HepG2 (cell line): Measurements from ENCODE around the gene ATP6V1F. TPM values are rescaled to one million over a fixed set of nuclear protein-coding genes. Genes with fewer than 3 reads are reported as not detected.

ENCODE experiments used
- ATAC-seq: fragments of 200-7000 bp; cut with Tn5 transposase; 3 replicates; pipeline ENCODE4 v1.9.1; 2020; ENCODE audit warnings: mild to moderate bottlenecking, moderate library complexity
- BruUV-seq: library from RNA; stranded (reverse); fragments of 400-500 nt; replicated peaks from 2 replicates; lab custom pipeline; 2021; lab: Mats Ljungman, UMichigan
- CTCF ChIA-PET: fragments of 300-600 bp; formaldehyde crosslinking; extraction: SDS; loops from one replicate; lab custom pipeline; 2021; ENCODE audit warnings: low total read pairs, inconsistent platforms, low intra/inter-chr PET ratio; lab: Yijun Ruan, JAX
- POLR2A ChIA-PET: fragments of 350-600 bp; sonication (Branson Sonifier 250); formaldehyde crosslinking; loops from one replicate; lab custom pipeline; 2020; ENCODE audit warnings: antibody characterized with exemption, inconsistent platforms; lab: Yijun Ruan, JAX
- DNase-seq: peaks from one replicate; pipeline ENCODE4 v3.0.0-alpha.2; 2015; ENCODE audit warnings: low spot score
- FAIRE-seq: peaks from 3 replicates; lab custom pipeline; 2011; peaks lifted over from hg19 to GRCh38; lab: Jason Lieb, UNC
- H2AFZ ChIP-seq: one replicate; pipeline ENCODE4 v1.6.1; 2011; ENCODE audit warnings: low read length, inconsistent platforms
- H3K27ac ChIP-seq: fragments of 300-600 bp; 3 replicates; pipeline ENCODE4 v1.8.0; 2011; ENCODE audit warnings: mixed run types, mild to moderate bottlenecking, mixed read lengths, low read length, inconsistent platforms; ENCODE audit not compliant: insufficient read depth; ENCODE audit errors: extremely low read length
- H3K27me3 ChIP-seq, 2 experiments: fragments of 200-600 bp in 1 of 2; 2 replicates in 1 of 2; 3 replicates in 1 of 2; pipeline versions ENCODE4 v1.6.0 to v1.8.0; 2011; ENCODE audit warnings: low read length in 2 of 2, mild to moderate bottlenecking in 2 of 2, moderate library complexity in 2 of 2, inconsistent platforms in 1 of 2; ENCODE audit not compliant: insufficient read depth in 2 of 2, control insufficient read depth in 1 of 2
- H3K36me3 ChIP-seq, 2 experiments: fragments of 200-600 bp in 1 of 2; replicated peaks in 1 of 2; 2 replicates in 1 of 2; 3 replicates in 1 of 2; pipeline versions ENCODE4 v1.5.1 to v1.8.0; 2011; ENCODE audit warnings: low read length in 2 of 2, inconsistent platforms in 1 of 2; ENCODE audit not compliant: insufficient read depth in 2 of 2, control insufficient read depth in 1 of 2
- H3K4me1 ChIP-seq: 2 replicates; pipeline ENCODE4 v1.5.1; 2012; ENCODE audit warnings: low read length, inconsistent platforms; ENCODE audit not compliant: insufficient read depth
- H3K4me2 ChIP-seq: 2 replicates; pipeline ENCODE4 v1.6.0; 2011; ENCODE audit warnings: low read depth, low read length, inconsistent platforms
- H3K4me3 ChIP-seq, 3 experiments: fragments of 200-600 bp in 1 of 3; sonication (generic), shearing (Covaris generic) in 1 of 3; replicated peaks in 1 of 3; 2 replicates each; pipeline ENCODE4 v1.5.1; 2011 to 2016; ENCODE audit warnings: low read length in 3 of 3, inconsistent platforms in 2 of 3, low read depth in 2 of 3, mild to moderate bottlenecking in 2 of 3, control low read depth in 1 of 3, mixed read lengths in 1 of 3; ENCODE audit not compliant: insufficient read depth in 1 of 3
- H3K79me2 ChIP-seq: one replicate; pipeline ENCODE4 v1.6.1; 2011; ENCODE audit warnings: low read length, inconsistent platforms; ENCODE audit not compliant: insufficient read depth
- H3K9ac ChIP-seq: 2 replicates; pipeline ENCODE4 v1.6.0; 2011; ENCODE audit warnings: mild to moderate bottlenecking, low read depth, low read length, inconsistent platforms; ENCODE audit not compliant: insufficient read depth
- H3K9me3 ChIP-seq: 2 replicates; pipeline ENCODE4 v1.5.1; 2012; ENCODE audit warnings: mild to moderate bottlenecking, low read length
- H4K20me1 ChIP-seq: 2 replicates; pipeline ENCODE4 v1.6.0; 2011; ENCODE audit warnings: inconsistent platforms, mild to moderate bottlenecking, low read length, moderate library complexity; ENCODE audit not compliant: insufficient read depth
- ARNT ChIP-seq: fragments of 450-650 bp; IDR thresholded peaks from 2 replicates; pipeline ENCODE4 v1.6.1; 2017
- GLI4 ChIP-seq: sonication (generic); formaldehyde crosslinking; IDR thresholded peaks from 2 replicates; pipeline ENCODE4 v1.5.1; 2020; ENCODE audit warnings: missing genetic modification reagents, mild to moderate bottlenecking, moderate library complexity, borderline replicate concordance
- MAZ ChIP-seq, 2 experiments: sonication (generic) in 1 of 2; formaldehyde crosslinking in 1 of 2; IDR thresholded peaks; 2 replicates each; pipeline versions ENCODE4 v1.5.0 to v1.6.1; 2012 to 2020; ENCODE audit warnings: low read depth in 2 of 2, mild to moderate bottlenecking in 2 of 2, borderline replicate concordance in 1 of 2, improper control_type of control experiment in 1 of 2, low read length in 1 of 2, missing genetic modification reagents in 1 of 2, moderate library complexity in 1 of 2
- NR2C2 ChIP-seq: sonication (generic); formaldehyde crosslinking; IDR thresholded peaks from 2 replicates; pipeline ENCODE4 v1.4.0; 2020; ENCODE audit warnings: missing genetic modification reagents, mild to moderate bottlenecking, moderate library complexity, borderline replicate concordance
- SP140L ChIP-seq: sonication (generic); formaldehyde crosslinking; IDR thresholded peaks from 2 replicates; pipeline ENCODE4 v1.4.0; 2020; ENCODE audit warnings: missing genetic modification reagents, borderline replicate concordance
- ZNF136 ChIP-seq: sonication (generic); formaldehyde crosslinking; IDR thresholded peaks from 2 replicates; pipeline ENCODE4 v1.8.1; 2022; ENCODE audit warnings: low read depth, mild to moderate bottlenecking, moderate library complexity, missing genetic modification reagents
- ZNF224 ChIP-seq: sonication (generic); formaldehyde crosslinking; IDR thresholded peaks from 2 replicates; pipeline ENCODE4 v1.5.0; 2020; ENCODE audit warnings: mild to moderate bottlenecking, missing genetic modification reagents
- ZNF446 ChIP-seq: sonication (generic); formaldehyde crosslinking; IDR thresholded peaks from 2 replicates; pipeline ENCODE4 v1.5.0; 2020; ENCODE audit warnings: mild to moderate bottlenecking, missing genetic modification reagents
- WGBS: methylation state at CpG from one replicate; pipeline ENCODE4 v1.1.6; 2017; ENCODE audit warnings: low lambda C conversion rate; 5-methylcytosine and 5-hydroxymethylcytosine counted together
- in situ Hi-C: cut with HindIII; loops from 2 replicates; pipeline ENCODE4 v1.10.0; 2017; ENCODE audit warnings: low pct_unique_long_range_greater_than_20kb; ENCODE audit not compliant: extremely low pct_ligation_motif_present
- intact Hi-C: fragments of 100-400 bp; cut with micrococcal nuclease; formaldehyde crosslinking; loops from one replicate; pipeline ENCODE4 v1.10.0; 2022; ENCODE audit not compliant: unreplicated experiment
- polyA plus RNA-seq, 8 experiments: library from polyadenylated mRNA; depleted of rRNA in 3 of 8; stranded (reverse) in 7 of 8; unstranded in 1 of 8; fragments of >200 nt; fragmentation: Illumina TruSeq in 4 of 8; extraction: Trizol in 4 of 8; gene quantifications; 2 replicates each; pipeline versions ENCODE4 v1.2.1 to v1.2.3, GENCODE V29; 2011 to 2016; ENCODE audit warnings: low read depth in 4 of 8, missing spikeins in 1 of 8, mixed read lengths in 1 of 8; ENCODE audit not compliant: insufficient read depth in 1 of 8
- total RNA-seq, 5 experiments: library from RNA; depleted of rRNA; stranded (reverse); fragments of >200 nt; fragmentation: Illumina TruSeq; extraction: Trizol; gene quantifications; 2 replicates each; pipeline ENCODE4 v1.2.3, GENCODE V29; 2016; ENCODE audit warnings: low read depth in 1 of 5
- TF ChIP-seq, protein P1 (sequence below): sonication (generic); formaldehyde crosslinking; IDR thresholded peaks from 2 replicates; pipeline ENCODE4 v1.4.0; 2020; ENCODE audit warnings: mild to moderate bottlenecking, missing genetic modification reagents
- TF ChIP-seq, protein P2 (sequence below): sonication (generic); formaldehyde crosslinking; IDR thresholded peaks from 2 replicates; pipeline ENCODE4 v1.4.0; 2020; ENCODE audit warnings: missing genetic modification reagents, mild to moderate bottlenecking, borderline replicate concordance

Gene ATP6V1F
- total and polyA plus RNA-seq, 2 of the 13 experiments (the other 11 are each of a cell fraction or from before 2014, with no cell fraction given), result 87.2 to 132 TPM

DNA sequence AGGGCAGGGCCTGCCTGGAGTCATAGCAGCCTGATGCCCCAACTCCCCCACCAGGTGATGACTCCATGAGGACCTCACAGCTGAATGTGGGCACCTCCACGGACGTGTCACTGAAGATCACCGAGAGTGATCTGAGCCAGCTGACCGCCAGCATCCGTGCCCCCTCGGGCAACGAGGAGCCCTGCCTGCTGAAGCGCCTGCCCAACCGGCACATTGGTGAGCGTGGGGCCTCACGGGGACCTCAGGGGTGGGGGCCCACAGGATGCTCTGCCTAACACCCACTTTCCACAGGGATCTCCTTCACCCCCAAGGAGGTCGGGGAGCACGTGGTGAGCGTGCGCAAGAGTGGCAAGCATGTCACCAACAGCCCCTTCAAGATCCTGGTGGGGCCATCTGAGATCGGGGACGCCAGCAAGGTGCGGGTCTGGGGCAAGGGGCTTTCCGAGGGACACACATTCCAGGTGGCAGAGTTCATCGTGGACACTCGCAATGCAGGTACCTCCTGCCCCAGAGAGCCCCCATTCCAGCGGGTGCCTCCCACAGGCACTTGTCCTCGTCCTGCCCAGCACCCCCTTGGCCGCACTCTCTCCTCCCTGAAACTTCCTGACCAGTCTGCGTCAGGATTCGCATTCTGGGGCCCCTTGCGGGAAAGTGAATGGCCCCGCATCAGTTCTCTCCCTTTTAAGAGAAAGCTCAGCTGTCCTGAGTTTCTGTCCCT is 10.0 kb upstream of the ATP6V1F start:
- Histone ChIP-seq H3K27ac (no peak overlapping the region), H3K4me3 (no peak overlapping the region), H3K36me3 (no peaks in the 10 kb centered on the region), H3K9me3 (no peaks in the 10 kb centered on the region), H3K79me2 (no peaks in the 10 kb centered on the region), H2AFZ (no peak overlapping the region), H3K4me1 (no peaks in the 10 kb centered on the region), H3K9ac (no peak overlapping the region), H3K4me2 (no peak overlapping the region), H4K20me1 (no peaks in the 10 kb centered on the region), H3K27me3 (peaks cover 13 to 53% of the 10 kb centered on the region in 2 experiments; a peak in 4 of 5 replicates)
- ChIA-PET CTCF (no interaction called here), POLR2A (no interaction called here)
- intact Hi-C loops, result no loop called here
- no peak for ATAC-seq
- WGBS, result 72% methylated on average over 5 of the region's 28 CpGs
- no peak for FAIRE-seq
- BruUV-seq, result no TSS peak
- in situ Hi-C loops, result no loop called here
- TF ChIP-seq, protein P1, sequence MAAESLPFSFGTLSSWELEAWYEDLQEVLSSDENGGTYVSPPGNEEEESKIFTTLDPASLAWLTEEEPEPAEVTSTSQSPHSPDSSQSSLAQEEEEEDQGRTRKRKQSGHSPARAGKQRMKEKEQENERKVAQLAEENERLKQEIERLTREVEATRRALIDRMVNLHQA, result no peak
- TF ChIP-seq SP140L (no peak), ARNT (no peak), GLI4 (CRISPR knock-in tag) (no peak), MAZ (IDR thresholded peaks at IDR 0.05; ENCODE audit: borderline replicate concordance, low read depth, low read length) (no peak), MAZ (CRISPR knock-in tag; IDR thresholded peaks at IDR 0.05; ENCODE audit: low read depth) (no peak), ZNF446 (CRISPR knock-in tag) (no peak), ZNF136 (no peak), NR2C2 (CRISPR knock-in tag) (no peak), ZNF224 (CRISPR knock-in tag) (no peak)
- TF ChIP-seq, protein P2, sequence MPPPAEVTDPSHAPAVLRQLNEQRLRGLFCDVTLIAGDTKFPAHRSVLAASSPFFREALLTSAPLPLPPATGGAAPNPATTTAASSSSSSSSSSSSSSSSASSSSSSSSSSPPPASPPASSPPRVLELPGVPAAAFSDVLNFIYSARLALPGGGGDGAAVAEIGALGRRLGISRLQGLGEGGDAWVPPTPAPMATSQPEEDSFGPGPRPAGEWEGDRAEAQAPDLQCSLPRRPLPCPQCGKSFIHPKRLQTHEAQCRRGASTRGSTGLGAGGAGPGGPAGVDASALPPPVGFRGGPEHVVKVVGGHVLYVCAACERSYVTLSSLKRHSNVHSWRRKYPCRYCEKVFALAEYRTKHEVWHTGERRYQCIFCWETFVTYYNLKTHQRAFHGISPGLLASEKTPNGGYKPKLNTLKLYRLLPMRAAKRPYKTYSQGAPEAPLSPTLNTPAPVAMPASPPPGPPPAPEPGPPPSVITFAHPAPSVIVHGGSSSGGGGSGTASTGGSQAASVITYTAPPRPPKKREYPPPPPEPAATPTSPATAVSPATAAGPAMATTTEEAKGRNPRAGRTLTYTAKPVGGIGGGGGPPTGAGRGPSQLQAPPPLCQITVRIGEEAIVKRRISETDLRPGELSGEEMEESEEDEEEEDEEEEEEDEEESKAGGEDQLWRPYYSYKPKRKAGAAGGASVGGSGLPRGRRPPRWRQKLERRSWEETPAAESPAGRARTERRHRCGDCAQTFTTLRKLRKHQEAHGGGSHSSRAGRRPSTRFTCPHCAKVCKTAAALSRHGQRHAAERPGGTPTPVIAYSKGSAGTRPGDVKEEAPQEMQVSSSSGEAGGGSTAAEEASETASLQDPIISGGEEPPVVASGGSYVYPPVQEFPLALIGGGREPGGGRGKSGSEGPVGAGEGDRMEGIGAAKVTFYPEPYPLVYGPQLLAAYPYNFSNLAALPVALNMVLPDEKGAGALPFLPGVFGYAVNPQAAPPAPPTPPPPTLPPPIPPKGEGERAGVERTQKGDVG (CRISPR knock-in tag), result no peak
- no peak for DNase-seq
